ENCODE data around the gene MTPN. TPM values are rescaled to one million over a fixed set of nuclear protein-coding genes. Genes with fewer than 3 reads are reported as not detected.

MTPN gene
- total RNA-seq (2022; extraction: Qiagen RNA extraction) = 96.8 to 125 TPM (median 114 TPM) in 5 replicates

GRCh38 chr7:135977007-135977741, at the start of gene MTPN:
MTPN (minus strand) TSS chr7:135977359; CDS start chr7:135977100, 259 bp downstream.

Other genes starting within 250 kb of the MTPN start
- not detected in 5 replicates for gene SLC13A4, start 249.2 kb downstream of the MTPN start, total RNA-seq (2022; extraction: Qiagen RNA extraction)
- 0.07 to 0.08 TPM in 2 of 5 replicates, not detected in the others for gene FAM180A, start 228.5 kb downstream of the MTPN start, total RNA-seq (2022; extraction: Qiagen RNA extraction)

Measured in A549 treated with CORT108297 at 1 μM for 4 hours (cell line).